Measurements from ENCODE around the gene LGALS1.
A peak's percentile ranks its signal among the peaks of the same experiment; 100 is the strongest.

Gene LGALS1

GRCh38 chr22:37662039-37662438 lies 13.4 kb upstream of the LGALS1 start:
- DNase-seq (ENCODE audit: low spot score): no peak

DNA sequence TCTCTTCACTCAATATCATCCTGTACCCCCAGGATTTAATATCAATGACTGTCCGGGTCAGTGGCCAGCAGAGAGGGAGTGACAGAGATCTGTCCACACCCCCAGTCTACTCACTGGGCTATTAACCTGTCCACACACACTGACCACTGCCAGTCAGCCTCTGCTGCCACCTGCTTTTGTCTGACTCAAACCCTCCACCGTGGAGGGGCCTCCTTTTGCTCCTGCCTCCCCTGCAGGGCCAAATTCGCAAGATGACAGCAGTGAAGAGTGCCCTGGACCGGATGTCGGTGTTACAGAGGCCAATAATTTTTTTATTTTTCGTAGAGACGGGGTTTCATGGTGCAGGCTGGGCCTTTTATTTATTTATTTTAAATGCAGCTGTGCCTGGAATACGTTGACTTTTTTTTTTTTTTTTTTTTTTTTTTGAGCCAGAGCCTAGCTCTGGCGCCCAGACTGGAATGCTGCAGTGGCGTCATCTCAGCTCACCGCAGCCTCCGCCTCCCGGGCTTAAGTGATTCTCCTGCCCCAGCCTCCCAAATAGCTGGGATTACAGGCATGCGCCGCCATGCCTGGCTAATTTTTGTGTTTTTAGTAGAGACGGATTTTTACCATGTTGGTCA lies 11.8 kb upstream of the LGALS1 start:
- no peak for DNase-seq (ENCODE audit: low spot score)

- DNase-seq (ENCODE audit: low spot score): no peak
Measured at GRCh38 chr22:37664249-37665101, 11.0 kb upstream of the LGALS1 start.

DNA sequence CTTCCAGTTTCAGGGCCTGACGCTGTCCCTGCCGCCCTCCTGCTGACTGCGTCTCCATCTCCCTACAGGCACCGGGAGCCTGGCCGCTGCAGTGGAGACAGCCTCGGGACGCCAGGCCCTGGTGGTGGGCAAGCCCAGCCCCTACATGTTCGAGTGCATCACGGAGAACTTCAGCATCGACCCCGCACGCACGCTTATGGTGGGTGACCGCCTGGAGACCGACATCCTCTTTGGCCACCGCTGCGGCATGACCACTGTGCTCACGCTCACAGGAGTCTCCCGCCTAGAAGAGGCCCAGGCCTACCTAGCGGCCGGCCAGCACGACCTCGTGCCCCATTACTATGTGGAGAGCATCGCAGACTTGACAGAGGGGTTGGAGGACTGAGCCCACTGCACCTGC lies 9.9 kb upstream of the LGALS1 start:
- no peak for DNase-seq (ENCODE audit: low spot score)

DNA sequence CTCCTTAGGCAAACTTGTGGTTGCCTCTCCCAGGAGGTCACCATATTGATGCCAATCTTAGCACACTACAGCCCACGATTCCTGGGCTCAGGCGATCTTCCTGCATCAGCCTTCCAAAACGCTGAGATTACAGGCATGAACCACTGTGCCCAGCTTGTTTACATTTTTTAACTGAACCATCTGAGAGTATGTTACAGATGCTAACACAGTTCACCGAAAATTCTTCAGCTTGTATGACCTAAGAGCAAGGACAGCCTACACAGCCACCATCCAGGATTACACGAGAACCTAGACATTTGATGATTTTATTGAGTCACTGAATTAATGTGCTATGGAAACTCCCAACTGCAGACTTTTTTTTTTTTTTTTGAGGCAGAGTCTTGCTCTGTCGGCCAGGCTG lies 5.8 kb upstream of the LGALS1 start:
- no peak for DNase-seq (ENCODE audit: low spot score)

DNA sequence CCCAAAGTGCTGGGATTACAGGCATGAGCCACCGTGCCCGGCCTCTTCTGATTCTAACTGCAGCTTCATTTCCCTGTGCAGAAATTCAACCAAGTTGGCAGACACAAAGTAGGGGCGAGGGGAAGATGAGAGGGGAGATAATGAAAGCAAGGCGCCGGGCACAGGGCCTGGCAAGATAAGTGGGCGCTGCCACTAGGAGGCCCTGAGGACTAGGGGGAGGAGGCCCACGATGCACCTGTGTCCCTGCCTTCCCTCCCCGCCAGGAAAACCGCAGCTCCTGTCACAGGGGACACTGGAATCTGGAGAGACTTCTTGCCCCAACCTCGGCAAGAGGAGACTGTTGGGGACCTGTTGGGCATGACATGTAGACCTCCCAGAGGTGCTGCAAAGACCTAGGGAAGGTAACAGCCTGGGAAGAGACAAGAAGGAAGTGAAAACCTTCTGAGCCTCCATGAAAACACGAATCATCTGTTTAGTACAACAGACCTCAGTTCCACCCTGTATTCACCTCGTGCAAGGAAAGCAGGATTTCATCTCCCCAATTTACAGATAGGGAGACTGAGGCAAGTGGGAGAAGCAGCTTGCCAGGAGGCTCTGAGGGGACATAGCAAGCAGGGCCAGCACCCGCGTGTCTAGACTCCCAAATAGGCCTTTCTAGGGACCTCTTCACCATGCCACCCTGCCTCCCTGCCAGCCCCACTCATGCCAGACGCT lies 3.1 kb upstream of the LGALS1 start:
- no peak for DNase-seq (ENCODE audit: low spot score)

DNA sequence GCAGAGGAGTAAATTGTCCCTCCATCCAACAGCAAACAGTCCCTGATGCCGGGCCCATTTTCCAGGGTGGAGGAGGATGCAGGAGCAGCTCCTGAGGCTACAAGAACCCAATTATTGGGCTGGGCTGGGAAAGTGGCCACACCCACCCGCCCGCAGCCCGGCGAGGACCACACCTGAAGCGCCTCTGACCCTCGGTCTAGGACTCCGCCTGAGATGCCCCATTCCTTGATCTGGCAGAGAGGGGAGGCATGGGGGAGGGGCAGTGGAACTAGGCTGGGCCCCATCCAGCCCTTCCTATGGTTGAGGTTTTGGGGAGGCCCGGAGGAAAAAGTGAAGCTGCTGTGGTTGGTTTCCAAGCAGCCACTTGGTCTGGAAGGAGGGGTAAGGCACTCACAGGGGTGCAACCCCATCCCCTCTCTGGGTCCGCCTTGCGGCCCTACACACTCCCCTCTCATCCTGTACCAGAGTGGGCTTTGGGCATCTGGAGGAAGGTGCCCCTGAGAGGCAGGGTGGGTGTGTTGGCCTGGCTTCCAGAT lies 2.4 kb upstream of the LGALS1 start:
- no peak for DNase-seq (ENCODE audit: low spot score)

GRCh38 chr22:37674248-37674647 lies 1.2 kb upstream of the LGALS1 start:
- no peak for DNase-seq (ENCODE audit: low spot score)

- peak; percentile 26 for DNase-seq (ENCODE audit: low spot score)
Measured at GRCh38 chr22:37675930-37676735, 697 bp downstream of the LGALS1 start.

GRCh38 chr22:37676736-37677492 lies 1.5 kb downstream of the LGALS1 start:
- DNase-seq (ENCODE audit: low spot score): peak; percentile 97

- no peak for DNase-seq (ENCODE audit: low spot score)
Measured at GRCh38 chr22:37677493-37677974, 2.1 kb downstream of the LGALS1 start.

DNA sequence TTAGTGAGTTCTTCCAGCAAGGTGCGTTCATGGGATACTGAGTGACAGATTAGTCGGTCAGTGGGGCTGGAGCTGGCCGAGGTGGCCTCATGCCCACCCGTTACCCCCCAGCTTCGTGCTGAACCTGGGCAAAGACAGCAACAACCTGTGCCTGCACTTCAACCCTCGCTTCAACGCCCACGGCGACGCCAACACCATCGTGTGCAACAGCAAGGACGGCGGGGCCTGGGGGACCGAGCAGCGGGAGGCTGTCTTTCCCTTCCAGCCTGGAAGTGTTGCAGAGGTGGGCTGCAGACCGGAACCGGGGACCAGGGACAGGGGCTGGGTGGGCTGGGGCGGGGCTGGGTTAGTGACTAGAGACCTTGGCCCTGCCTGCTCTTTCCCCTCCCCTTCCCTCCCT lies 2.9 kb downstream of the LGALS1 start:
- no peak for DNase-seq (ENCODE audit: low spot score)

DNA sequence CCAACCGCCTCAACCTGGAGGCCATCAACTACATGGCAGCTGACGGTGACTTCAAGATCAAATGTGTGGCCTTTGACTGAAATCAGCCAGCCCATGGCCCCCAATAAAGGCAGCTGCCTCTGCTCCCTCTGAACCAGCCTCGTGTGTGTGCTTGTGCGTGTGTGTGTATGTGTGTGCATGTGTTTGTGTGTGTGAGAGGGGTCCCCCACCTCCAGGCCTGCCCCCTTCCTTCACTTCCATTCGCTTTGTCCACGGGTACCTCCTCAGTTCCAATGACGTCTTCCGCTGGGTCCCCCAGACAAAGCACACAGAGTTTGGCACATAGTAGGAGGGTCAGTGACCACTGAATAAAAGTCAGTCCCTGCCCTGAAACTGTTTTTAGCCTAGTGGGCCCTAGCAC lies 4.2 kb downstream of the LGALS1 start:
- no peak for DNase-seq (ENCODE audit: low spot score)

DNA sequence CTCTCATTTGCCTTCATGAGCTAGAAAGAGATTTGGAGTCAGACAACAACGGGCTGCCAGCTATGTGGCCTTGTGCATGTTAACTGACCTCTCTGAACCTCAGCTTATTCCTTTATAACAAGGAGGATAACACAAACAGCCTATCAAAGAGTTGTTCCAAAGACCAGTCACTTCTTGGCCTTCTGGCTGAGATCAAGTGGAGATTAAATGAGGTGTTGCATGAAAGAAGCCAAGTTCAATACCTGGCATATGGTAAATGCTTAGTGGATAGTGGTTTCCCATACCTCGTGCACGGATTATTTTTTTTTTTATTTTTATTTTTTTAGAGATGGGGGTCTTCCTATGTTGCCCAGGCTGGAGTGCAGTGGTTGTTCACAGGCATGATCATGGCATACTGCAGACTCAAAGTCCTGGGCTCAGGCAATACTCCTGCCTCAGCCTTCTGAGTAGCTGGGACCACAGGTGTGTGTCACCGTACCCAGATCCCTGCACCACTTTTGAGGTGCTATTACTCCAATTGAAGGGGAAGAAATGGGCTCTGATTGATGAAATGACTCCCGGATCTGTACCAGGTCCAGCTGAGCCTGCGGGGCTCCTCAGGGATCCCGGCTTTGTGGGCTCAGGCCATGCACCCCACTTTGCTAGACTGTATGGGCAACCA lies 4.9 kb downstream of the LGALS1 start:
- DNase-seq (ENCODE audit: low spot score): no peak

- DNase-seq (ENCODE audit: low spot score): no peak
Measured at GRCh38 chr22:37681001-37681424, 5.6 kb downstream of the LGALS1 start.

DNA sequence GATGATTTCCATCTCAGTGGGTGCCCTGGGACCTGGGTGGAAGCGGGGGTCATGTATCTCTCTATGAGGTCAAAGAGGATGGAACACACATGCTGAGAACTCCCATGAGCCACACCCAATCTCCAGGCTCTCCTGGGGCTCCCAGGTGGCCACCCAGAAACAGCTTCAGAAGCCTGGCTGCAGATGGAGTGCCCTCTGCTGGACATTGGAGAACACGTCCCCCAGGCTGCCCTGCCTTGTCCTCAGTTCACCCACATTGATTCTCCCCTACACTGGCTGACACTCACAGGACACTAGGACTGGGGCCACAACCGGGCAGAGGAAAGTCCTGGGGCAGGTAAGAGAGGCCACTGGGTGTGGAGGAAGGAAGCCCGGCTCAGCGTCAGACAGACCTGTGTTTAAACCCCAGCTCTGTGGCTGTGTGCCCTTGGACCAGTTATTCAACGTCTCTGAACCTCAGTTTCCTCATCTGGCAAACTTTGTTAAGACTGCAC lies 6.2 kb downstream of the LGALS1 start:
- DNase-seq (ENCODE audit: low spot score): peak; percentile 74

DNA sequence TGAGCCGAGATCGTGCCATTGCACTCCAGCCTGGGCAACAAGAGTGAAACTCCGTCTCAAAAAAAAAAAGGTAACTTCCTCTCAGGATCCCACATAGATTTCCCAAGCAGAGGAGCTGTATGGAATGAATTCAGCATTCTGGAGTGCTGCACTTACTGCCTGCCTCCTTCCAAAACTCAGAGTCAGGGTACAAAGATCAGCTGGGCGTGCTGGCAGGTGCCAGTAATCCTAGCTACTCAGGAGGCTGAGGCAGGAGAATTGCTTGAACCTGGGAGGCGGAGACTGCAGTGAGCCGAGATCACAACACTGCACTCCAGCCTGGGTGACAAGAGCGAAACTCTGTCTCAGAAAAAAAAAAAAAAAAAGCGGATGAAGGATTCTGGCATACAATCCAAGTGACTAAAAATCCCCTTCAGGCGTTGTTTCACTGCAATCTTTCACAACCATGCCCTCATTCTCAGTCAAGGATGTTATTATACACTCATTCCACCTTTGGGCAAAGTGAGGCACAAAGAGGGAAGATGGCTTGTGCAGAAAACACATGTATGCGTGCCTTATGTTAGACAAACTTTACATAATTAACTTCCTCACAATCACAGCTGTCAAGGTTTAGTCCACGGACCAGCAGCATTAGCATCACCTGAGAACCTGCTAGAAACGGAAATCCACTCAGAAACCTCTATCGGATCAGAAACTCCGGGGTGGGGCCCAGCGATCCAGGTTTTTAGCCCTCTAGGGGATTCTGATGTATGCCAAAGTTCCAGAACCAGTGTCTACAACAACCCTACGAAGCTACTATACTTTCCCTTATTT lies 9.6 kb downstream of the LGALS1 start:
- no peak for DNase-seq (ENCODE audit: low spot score)

DNA sequence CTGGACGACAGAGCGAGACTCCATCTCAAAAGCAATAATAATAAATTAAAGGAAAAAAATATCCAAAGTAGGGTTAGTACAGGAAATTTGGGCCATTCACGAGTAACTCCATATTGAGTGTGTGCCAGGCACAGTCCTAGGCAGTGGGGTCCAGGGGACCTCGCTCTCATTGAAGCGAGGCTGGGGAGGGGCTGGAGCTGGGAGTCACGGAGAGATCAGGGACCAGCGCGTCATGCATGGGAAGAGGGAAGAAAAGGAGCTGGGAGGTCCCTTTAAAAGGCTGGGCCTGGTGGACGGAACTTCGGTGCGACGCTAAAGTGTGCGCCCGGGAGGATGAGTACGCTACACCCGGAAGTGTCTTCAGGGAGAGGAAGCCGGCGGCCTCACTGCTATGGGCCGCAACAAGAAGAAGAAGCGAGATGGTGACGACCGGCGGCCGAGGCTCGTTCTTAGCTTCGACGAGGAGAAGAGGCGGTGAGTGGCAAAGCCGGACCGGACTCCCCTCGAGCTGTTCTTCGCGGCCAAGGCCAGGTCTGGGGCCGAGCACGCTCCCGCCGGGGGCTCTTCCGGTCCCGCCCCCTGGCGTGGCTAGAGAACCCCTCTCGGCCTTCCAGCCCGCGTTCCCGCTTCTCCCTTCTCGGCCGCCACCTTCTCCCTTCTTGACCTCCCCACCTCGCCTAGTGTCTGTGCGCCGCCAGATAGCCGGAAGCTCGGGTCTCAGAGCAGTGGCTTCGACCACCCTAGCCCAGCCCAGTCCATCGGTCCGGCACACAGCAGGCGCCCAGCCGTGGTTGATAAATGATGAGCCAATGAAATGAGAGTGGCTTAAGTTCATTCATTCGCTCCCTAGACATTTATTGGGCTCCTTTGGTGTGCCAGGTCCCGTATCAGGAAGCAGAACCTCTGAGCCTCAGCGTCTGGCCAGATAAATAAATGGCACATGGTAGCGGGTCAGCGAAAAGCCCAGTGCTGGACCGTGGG lies 10.9 kb downstream of the LGALS1 start, which contains the start of gene NOL12:
Gene NOL12, plus strand, starts transcription at position 342 of the 981 bp plus-strand sequence. Its CDS starts 50 bp downstream, at position 392.
- peak; percentile 83 for DNase-seq (ENCODE audit: low spot score)
